Hepatocyte (in vitro differentiated cells): Measurements from ENCODE around the gene PGA3. TPM values are rescaled to one million over a fixed set of nuclear protein-coding genes. Genes with fewer than 3 reads are reported as not detected.
"Not testable (repeated sequence)": the region's sequence is repeated elsewhere in the genome, so short reads cannot be mapped to it uniquely, and the experiment has no call there.

Source experiments
- DNase-seq: peaks from one replicate; pipeline ENCODE4 v3.0.0-alpha.2; 2016; ENCODE audit warnings: low spot score
- H2AFZ ChIP-seq: fragments of 200-600 bp; sonication (generic); 2 replicates; pipeline ENCODE4 v1.6.0; 2016; ENCODE audit warnings: antibody characterized with exemption, mild to moderate bottlenecking
- H3K27ac ChIP-seq: fragments of 200-600 bp; sonication (generic); 2 replicates; pipeline ENCODE4 v1.5.1; 2016; ENCODE audit warnings: mild to moderate bottlenecking
- H3K27me3 ChIP-seq: fragments of 200-600 bp; sonication (generic); 2 replicates; pipeline ENCODE4 v1.6.1; 2016
- H3K36me3 ChIP-seq: fragments of 200-600 bp; sonication (generic); replicated peaks from 2 replicates; pipeline ENCODE4 v1.5.1; 2016; ENCODE audit warnings: low read depth; ENCODE audit not compliant: insufficient read depth
- H3K4me1 ChIP-seq: fragments of 200-600 bp; sonication (generic); 2 replicates; pipeline ENCODE4 v1.5.1; 2016; ENCODE audit warnings: mild to moderate bottlenecking, moderate library complexity; ENCODE audit not compliant: insufficient read depth
- H3K4me2 ChIP-seq: fragments of 200-600 bp; sonication (generic); 2 replicates; pipeline ENCODE4 v1.6.0; 2016
- H3K4me3 ChIP-seq: fragments of 200-600 bp; sonication (generic); 2 replicates; pipeline ENCODE4 v1.5.1; 2016; ENCODE audit warnings: mild to moderate bottlenecking
- H3K79me2 ChIP-seq: fragments of 200-600 bp; sonication (generic); 2 replicates; pipeline ENCODE4 v1.6.0; 2017; ENCODE audit warnings: mild to moderate bottlenecking
- H3K9me2 ChIP-seq: fragments of 200-600 bp; sonication (generic); replicated peaks from 2 replicates; pipeline ENCODE4 v1.6.0; 2017; ENCODE audit warnings: mild to moderate bottlenecking; ENCODE audit not compliant: insufficient read depth
- H3K9me3 ChIP-seq: fragments of 200-600 bp; sonication (generic); 2 replicates; pipeline ENCODE4 v1.5.1; 2016; ENCODE audit warnings: low read depth, mild to moderate bottlenecking
- H4K20me1 ChIP-seq: fragments of 200-600 bp; sonication (generic); 2 replicates; pipeline ENCODE4 v1.6.0; 2016; ENCODE audit warnings: mild to moderate bottlenecking; ENCODE audit not compliant: insufficient read depth, poor library complexity, severe bottlenecking
- EZH2 ChIP-seq: fragments of 200-600 bp; sonication (generic); IDR thresholded peaks from 2 replicates; pipeline ENCODE4 v1.6.1; 2016; ENCODE audit warnings: antibody characterized with exemption, mild to moderate bottlenecking, borderline replicate concordance
- EZH2phosphoT487 ChIP-seq: fragments of 200-600 bp; sonication (generic); IDR thresholded peaks from one replicate; pipeline ENCODE4 v1.6.1; 2018; ENCODE audit warnings: antibody characterized with exemption, mild to moderate bottlenecking, low read depth, moderate library complexity; ENCODE audit not compliant: unreplicated experiment, severe bottlenecking
- WGBS: methylation state at CpG from one replicate; pipeline ENCODE4 v1.1.6; 2016; ENCODE audit warnings: low lambda C conversion rate; ENCODE audit errors: missing lambda C conversion rate; 5-methylcytosine and 5-hydroxymethylcytosine counted together
- polyA plus RNA-seq: library from polyadenylated mRNA; unstranded; fragments of >200 nt; fragmentation: Nextera tagmentation; extraction: Ambion mirVana; gene quantifications from 2 replicates; pipeline ENCODE4 v1.2.1, GENCODE V29; 2016
- total RNA-seq: library from RNA; depleted of rRNA; stranded (reverse); fragments of >200 nt; gene quantifications from 2 replicates; pipeline ENCODE4 v1.2.3, GENCODE V29; 2014
- TF ChIP-seq, protein P1 (sequence below): fragments of 200-600 bp; sonication (generic); IDR thresholded peaks from 2 replicates; pipeline ENCODE4 v1.5.1; 2016; ENCODE audit warnings: antibody characterized with exemption, mild to moderate bottlenecking; ENCODE audit not compliant: poor library complexity

Gene PGA3
- total and polyA plus RNA-seq, 2 experiments from 2014 or later: 0.27 to 1.4 TPM

DNA sequence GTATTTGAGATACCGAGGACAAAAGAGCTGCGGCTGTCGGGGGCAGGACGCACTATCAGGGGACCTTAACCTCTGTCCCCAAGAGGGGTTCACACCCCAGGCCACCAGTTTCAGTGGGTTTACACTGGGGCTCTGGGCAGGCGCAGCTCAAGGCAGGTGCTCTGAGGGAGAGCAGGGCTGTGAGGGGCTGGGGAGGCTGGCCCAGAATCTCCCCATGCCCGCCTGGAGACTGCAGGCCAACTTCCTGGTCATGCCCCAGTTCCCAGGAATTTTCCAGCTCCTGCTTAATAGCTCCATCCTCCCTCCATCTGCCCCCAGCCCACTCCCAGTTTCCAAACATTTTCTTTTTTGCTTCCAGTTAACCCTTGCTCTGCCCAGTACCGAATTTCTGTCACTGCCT, 7.6 kb upstream of the PGA3 start:
- Histone ChIP-seq H3K27ac (no peak overlapping the region), H3K4me1 (no peaks in the 10 kb centered on the region), H3K9me2 (no peaks in the 10 kb centered on the region), H4K20me1 (no peaks in the 10 kb centered on the region), H3K4me2 (no peak overlapping the region), H3K36me3 (no peaks in the 10 kb centered on the region), H2AFZ (no peak overlapping the region), H3K9me3 (no peaks in the 10 kb centered on the region), H3K4me3 (no peak overlapping the region), H3K27me3 (no peaks in the 10 kb centered on the region), H3K79me2 (no peaks in the 10 kb centered on the region)
- TF ChIP-seq, protein P1, sequence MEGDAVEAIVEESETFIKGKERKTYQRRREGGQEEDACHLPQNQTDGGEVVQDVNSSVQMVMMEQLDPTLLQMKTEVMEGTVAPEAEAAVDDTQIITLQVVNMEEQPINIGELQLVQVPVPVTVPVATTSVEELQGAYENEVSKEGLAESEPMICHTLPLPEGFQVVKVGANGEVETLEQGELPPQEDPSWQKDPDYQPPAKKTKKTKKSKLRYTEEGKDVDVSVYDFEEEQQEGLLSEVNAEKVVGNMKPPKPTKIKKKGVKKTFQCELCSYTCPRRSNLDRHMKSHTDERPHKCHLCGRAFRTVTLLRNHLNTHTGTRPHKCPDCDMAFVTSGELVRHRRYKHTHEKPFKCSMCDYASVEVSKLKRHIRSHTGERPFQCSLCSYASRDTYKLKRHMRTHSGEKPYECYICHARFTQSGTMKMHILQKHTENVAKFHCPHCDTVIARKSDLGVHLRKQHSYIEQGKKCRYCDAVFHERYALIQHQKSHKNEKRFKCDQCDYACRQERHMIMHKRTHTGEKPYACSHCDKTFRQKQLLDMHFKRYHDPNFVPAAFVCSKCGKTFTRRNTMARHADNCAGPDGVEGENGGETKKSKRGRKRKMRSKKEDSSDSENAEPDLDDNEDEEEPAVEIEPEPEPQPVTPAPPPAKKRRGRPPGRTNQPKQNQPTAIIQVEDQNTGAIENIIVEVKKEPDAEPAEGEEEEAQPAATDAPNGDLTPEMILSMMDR: no peak
- TF ChIP-seq EZH2phosphoT487: no peak
- TF ChIP-seq EZH2: no peak
- no peak for DNase-seq
- 81% methylated on average over 7 of the region's 7 CpGs for WGBS

DNA sequence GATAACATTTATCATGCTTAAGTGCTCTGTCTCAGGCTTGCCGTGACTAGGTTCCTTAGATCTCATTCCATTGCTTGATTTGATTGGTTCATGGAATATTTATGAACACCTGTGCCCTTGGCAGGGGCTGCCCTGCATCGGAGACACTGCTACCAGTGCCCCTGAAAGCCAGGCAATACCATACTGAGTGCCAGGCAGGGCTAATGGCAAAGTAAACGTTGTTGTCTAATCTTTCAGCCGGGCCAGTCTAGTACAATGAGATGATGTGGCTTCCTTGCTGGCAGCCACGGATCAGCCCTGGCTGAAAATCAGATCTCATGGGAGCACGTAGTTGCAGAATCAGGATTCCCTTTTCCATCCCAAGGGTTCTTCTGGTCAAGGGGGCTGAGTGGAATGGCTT, 5.0 kb upstream of the PGA3 start:
- H3K27ac ChIP-seq: no peak overlapping the region
- no peaks in the 10 kb centered on the region for H3K4me1 ChIP-seq
- TF ChIP-seq EZH2 (no peak), EZH2phosphoT487 (no peak)
- TF ChIP-seq, protein P1: no peak
- H3K9me2 ChIP-seq: no peaks in the 10 kb centered on the region
- no peak overlapping the region for H3K4me3 ChIP-seq
- WGBS: 85% methylated on average over 6 of the region's 6 CpGs
- H3K27me3 ChIP-seq: no peaks in the 10 kb centered on the region
- H3K36me3 ChIP-seq: no peaks in the 10 kb centered on the region
- no peak for DNase-seq
- no peaks in the 10 kb centered on the region for H3K79me2 ChIP-seq
- H3K9me3 ChIP-seq: no peaks in the 10 kb centered on the region
- H4K20me1 ChIP-seq: no peaks in the 10 kb centered on the region
- H3K4me2 ChIP-seq: no peak overlapping the region
- no peak overlapping the region for H2AFZ ChIP-seq

DNA sequence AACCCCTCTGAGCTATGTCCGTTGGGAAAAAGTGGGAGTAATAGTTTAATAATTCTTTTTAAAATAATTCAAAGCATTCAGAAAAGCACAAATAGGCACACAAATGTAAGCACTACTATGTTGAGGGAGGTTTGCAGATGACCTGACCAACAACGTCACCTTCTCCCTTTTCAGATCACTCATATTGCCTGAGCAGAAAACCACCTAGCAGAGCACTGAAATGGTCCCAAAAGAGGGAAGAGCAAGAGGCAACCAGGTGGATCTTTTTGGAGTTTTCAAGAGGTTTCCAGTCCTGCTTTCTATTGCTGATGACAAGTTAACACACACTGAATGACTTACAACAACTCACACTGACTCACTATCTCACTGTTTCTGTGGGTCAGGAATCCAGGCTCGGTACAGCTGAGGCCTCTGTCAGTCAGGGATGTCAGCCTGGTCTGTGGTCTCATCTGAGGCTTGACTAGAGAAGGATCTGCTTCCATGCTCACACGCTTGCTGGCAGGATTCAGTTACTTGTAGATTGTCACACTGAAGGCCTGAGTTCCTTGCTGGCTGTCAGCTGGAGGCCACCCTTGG, 4.3 kb upstream of the PGA3 start:
- Histone ChIP-seq H3K4me2 (no peak overlapping the region), H3K4me3 (no peak overlapping the region), H3K36me3 (no peaks in the 10 kb centered on the region), H3K79me2 (no peaks in the 10 kb centered on the region), H3K4me1 (no peaks in the 10 kb centered on the region), H3K27me3 (no peaks in the 10 kb centered on the region), H3K9me2 (no peaks in the 10 kb centered on the region), H3K9me3 (no peaks in the 10 kb centered on the region), H3K27ac (no peak overlapping the region), H4K20me1 (no peaks in the 10 kb centered on the region), H2AFZ (no peak overlapping the region)
- TF ChIP-seq EZH2 (no peak), EZH2phosphoT487 (no peak)
- TF ChIP-seq, protein P1: no peak
- WGBS: 80% methylated on average over 4 of the region's 4 CpGs
- no peak for DNase-seq

DNA sequence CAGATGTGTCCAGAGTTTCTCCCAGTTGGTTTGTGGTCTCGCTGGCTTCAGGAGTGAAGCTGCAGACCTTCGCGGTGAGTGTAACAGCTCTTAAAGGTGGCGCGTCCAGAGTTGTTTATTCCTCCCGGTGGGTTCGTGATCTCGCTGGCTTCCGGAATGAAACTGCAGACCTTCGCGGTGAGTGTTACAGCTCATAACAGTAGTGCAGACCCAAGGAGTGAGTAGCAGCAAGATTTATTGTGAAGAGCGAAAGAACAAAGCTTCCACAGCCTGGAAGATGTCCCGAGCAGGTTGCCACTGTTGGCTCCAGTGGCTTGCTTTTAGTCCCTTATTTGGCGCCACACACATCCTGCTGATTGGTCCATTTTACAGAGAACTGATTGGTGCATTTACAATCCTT, 1.8 kb upstream of the PGA3 start:
- no peaks in the 10 kb centered on the region for H3K4me1 ChIP-seq
- H4K20me1 ChIP-seq: no peaks in the 10 kb centered on the region
- WGBS: 92% methylated on average over 14 of the region's 14 CpGs
- no peaks in the 10 kb centered on the region for H3K36me3 ChIP-seq
- DNase-seq: no peak
- no peaks in the 10 kb centered on the region for H3K27me3 ChIP-seq
- H2AFZ ChIP-seq: no peak overlapping the region
- TF ChIP-seq EZH2phosphoT487 (no peak), EZH2 (no peak)
- TF ChIP-seq, protein P1: no peak
- no peak overlapping the region for H3K4me2 ChIP-seq
- no peak overlapping the region for H3K4me3 ChIP-seq
- no peaks in the 10 kb centered on the region for H3K9me3 ChIP-seq
- H3K9me2 ChIP-seq: no peaks in the 10 kb centered on the region
- no peak overlapping the region for H3K27ac ChIP-seq
- no peaks in the 10 kb centered on the region for H3K79me2 ChIP-seq

DNA sequence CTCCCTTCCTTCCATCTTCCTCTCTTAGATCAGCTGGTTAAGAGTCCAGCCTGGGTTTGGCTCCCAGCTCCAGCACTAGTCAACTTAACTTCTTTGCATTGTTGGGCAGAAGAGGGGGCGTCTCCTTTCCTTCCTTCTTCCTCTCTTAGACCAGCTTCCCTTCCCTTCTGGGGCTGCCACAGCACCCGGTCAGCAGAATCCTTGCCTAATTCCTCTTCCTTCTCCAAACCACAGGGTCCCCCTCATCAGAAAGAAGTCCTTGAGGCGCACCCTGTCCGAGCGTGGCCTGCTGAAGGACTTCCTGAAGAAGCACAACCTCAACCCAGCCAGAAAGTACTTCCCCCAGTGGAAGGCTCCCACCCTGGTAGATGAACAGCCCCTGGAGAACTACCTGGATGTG, 558 bp downstream of the PGA3 start:
- not testable (repeated sequence) for H3K4me2 ChIP-seq, DNase-seq, H3K4me1 ChIP-seq, H3K27me3 ChIP-seq, H3K9me2 ChIP-seq, H4K20me1 ChIP-seq, H3K27ac ChIP-seq, H3K36me3 ChIP-seq, H3K4me3 ChIP-seq, H3K9me3 ChIP-seq, H2AFZ ChIP-seq, H3K79me2 ChIP-seq
- no CpG with 5 or more reads among the region's 5 CpGs for WGBS
